ENCODE data around the gene TCTN1. TPM values are rescaled to one million over a fixed set of nuclear protein-coding genes. Genes with fewer than 3 reads are reported as not detected.
A peak's percentile ranks its signal among the peaks of the same experiment; 100 is the strongest.

The TCTN1 gene
- total RNA-seq, 1 experiment from 2014 or later = 27.0 TPM

- no peak for TF ChIP-seq EZH2phosphoT487 (IDR thresholded peaks at IDR 0.05; ENCODE audit: borderline replicate concordance)
- peak; percentile 73 for TF ChIP-seq ZFX (IDR thresholded peaks at IDR 0.05)
- no peak for TF ChIP-seq RAD21 (IDR thresholded peaks at IDR 0.05; ENCODE audit: low read depth)
- peak; percentile 84 for TF ChIP-seq POLR2A (IDR thresholded peaks at IDR 0.05; ENCODE audit: borderline replicate concordance, extremely low read depth, insufficient read depth, insufficient read length)
- TF ChIP-seq, protein P1, sequence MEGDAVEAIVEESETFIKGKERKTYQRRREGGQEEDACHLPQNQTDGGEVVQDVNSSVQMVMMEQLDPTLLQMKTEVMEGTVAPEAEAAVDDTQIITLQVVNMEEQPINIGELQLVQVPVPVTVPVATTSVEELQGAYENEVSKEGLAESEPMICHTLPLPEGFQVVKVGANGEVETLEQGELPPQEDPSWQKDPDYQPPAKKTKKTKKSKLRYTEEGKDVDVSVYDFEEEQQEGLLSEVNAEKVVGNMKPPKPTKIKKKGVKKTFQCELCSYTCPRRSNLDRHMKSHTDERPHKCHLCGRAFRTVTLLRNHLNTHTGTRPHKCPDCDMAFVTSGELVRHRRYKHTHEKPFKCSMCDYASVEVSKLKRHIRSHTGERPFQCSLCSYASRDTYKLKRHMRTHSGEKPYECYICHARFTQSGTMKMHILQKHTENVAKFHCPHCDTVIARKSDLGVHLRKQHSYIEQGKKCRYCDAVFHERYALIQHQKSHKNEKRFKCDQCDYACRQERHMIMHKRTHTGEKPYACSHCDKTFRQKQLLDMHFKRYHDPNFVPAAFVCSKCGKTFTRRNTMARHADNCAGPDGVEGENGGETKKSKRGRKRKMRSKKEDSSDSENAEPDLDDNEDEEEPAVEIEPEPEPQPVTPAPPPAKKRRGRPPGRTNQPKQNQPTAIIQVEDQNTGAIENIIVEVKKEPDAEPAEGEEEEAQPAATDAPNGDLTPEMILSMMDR (IDR thresholded peaks at IDR 0.05 in 2 of 3, conservative IDR thresholded peaks at IDR 0.05 in 1 of 3; ENCODE audit: borderline replicate concordance in 1 of 3, insufficient read depth in 1 of 3, low read depth in 2 of 3, low read length in 2 of 3) = no peak
- no peak for TF ChIP-seq ELF1 (IDR thresholded peaks at IDR 0.05; ENCODE audit: borderline replicate concordance, low read depth)
- peak; percentile 92 for TF ChIP-seq YY1 (IDR thresholded peaks at IDR 0.05; ENCODE audit: extremely low read depth, insufficient replicate concordance, low read depth, low read length)
- TF ChIP-seq TCF7L2 (IDR thresholded peaks at IDR 0.05; ENCODE audit: borderline replicate concordance, extremely low read depth, insufficient read depth, insufficient read length) = no peak
- peak; percentile 5; the same call in 1 of the 2 replicates for TF ChIP-seq FOSL1 (IDR thresholded peaks at IDR 0.05; ENCODE audit: low read depth)
- TF ChIP-seq, protein P2, sequence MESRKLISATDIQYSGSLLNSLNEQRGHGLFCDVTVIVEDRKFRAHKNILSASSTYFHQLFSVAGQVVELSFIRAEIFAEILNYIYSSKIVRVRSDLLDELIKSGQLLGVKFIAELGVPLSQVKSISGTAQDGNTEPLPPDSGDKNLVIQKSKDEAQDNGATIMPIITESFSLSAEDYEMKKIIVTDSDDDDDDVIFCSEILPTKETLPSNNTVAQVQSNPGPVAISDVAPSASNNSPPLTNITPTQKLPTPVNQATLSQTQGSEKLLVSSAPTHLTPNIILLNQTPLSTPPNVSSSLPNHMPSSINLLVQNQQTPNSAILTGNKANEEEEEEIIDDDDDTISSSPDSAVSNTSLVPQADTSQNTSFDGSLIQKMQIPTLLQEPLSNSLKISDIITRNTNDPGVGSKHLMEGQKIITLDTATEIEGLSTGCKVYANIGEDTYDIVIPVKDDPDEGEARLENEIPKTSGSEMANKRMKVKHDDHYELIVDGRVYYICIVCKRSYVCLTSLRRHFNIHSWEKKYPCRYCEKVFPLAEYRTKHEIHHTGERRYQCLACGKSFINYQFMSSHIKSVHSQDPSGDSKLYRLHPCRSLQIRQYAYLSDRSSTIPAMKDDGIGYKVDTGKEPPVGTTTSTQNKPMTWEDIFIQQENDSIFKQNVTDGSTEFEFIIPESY (IDR thresholded peaks at IDR 0.05; ENCODE audit: extremely low read depth, insufficient replicate concordance, low read length) = no peak
- no peak for TF ChIP-seq CEBPB (IDR thresholded peaks at IDR 0.05; ENCODE audit: low read depth)
These were observed 30.5 kb upstream of the TCTN1 start, which contains the start of gene PPTC7 (continued) for GRCh38 chr12:110583137-110584059.

Data from HCT116 (cell line).